ENCODE results near the gene KCNAB1.
A peak's percentile ranks its signal among the peaks of the same experiment; 100 is the strongest.

KCNAB1 gene

GRCh38 chr3:156553705-156554356, 433.5 kb downstream of the KCNAB1 start:
- H2AFZ ChIP-seq (ENCODE audit: low read depth, low read length, severe bottlenecking) = no peak overlapping the region
- H3K36me3 ChIP-seq (ENCODE audit: low read length) = peaks cover 24% of the 10 kb centered on the region
- no peaks in the 10 kb centered on the region for H3K27me3 ChIP-seq (ENCODE audit: low read length)
- H3K9me2 ChIP-seq (replicated peaks; ENCODE audit: insufficient read depth, low read length) = no peaks in the 10 kb centered on the region
- peak overlapping the region; percentile 94 for H3K4me2 ChIP-seq (ENCODE audit: low read depth, low read length, poor library complexity, severe bottlenecking)
- H3K79me2 ChIP-seq (ENCODE audit: insufficient read depth, low read length) = peaks cover 51% of the 10 kb centered on the region
- no peaks in the 10 kb centered on the region for H3F3A ChIP-seq (ENCODE audit: insufficient read depth)
- H3K4me3 ChIP-seq (ENCODE audit: insufficient read depth, low read length, poor library complexity, severe bottlenecking) = peak overlapping the region; percentile 96
- peak overlapping the region; percentile 93 for H3K9ac ChIP-seq (ENCODE audit: low read length)
- H3K9me3 ChIP-seq (ENCODE audit: insufficient read depth, low read length) = no peaks in the 10 kb centered on the region
- H3K27ac ChIP-seq (ENCODE audit: low read depth, low read length) = no peak overlapping the region
- TF ChIP-seq EZH2phosphoT487 (conservative IDR thresholded peaks at IDR 0.05; ENCODE audit: low read length) = no peak
- TF ChIP-seq CTCF (IDR thresholded peaks at IDR 0.05; ENCODE audit: insufficient read depth, low read length, poor library complexity, severe bottlenecking) = no peak
- H4K20me1 ChIP-seq (ENCODE audit: low read depth, low read length) = no peaks in the 10 kb centered on the region; the same call in 1 of the 2 replicates

GRCh38 chr3:156554515-156554841, 434.1 kb downstream of the KCNAB1 start:
- peak overlapping the region; percentile 94 for H3K4me2 ChIP-seq (ENCODE audit: low read depth, low read length, poor library complexity, severe bottlenecking)
- no peaks in the 10 kb centered on the region for H3K27me3 ChIP-seq (ENCODE audit: low read length)
- H3K79me2 ChIP-seq (ENCODE audit: insufficient read depth, low read length) = peaks cover 48% of the 10 kb centered on the region
- no peaks in the 10 kb centered on the region; the same call in 1 of the 2 replicates for H4K20me1 ChIP-seq (ENCODE audit: low read depth, low read length)
- peak overlapping the region; percentile 93 for H3K9ac ChIP-seq (ENCODE audit: low read length)
- H3K9me3 ChIP-seq (ENCODE audit: insufficient read depth, low read length) = no peaks in the 10 kb centered on the region
- TF ChIP-seq EZH2phosphoT487 (conservative IDR thresholded peaks at IDR 0.05; ENCODE audit: low read length) (no peak), CTCF (IDR thresholded peaks at IDR 0.05; ENCODE audit: insufficient read depth, low read length, poor library complexity, severe bottlenecking) (no peak)
- peak overlapping the region; percentile 96 for H3K4me3 ChIP-seq (ENCODE audit: insufficient read depth, low read length, poor library complexity, severe bottlenecking)
- H3F3A ChIP-seq (ENCODE audit: insufficient read depth) = no peaks in the 10 kb centered on the region
- H3K27ac ChIP-seq (ENCODE audit: low read depth, low read length) = peak overlapping the region; percentile 31
- peaks cover 20% of the 10 kb centered on the region for H3K36me3 ChIP-seq (ENCODE audit: low read length)
- no peaks in the 10 kb centered on the region for H3K9me2 ChIP-seq (replicated peaks; ENCODE audit: insufficient read depth, low read length)
- H2AFZ ChIP-seq (ENCODE audit: low read depth, low read length, severe bottlenecking) = peak overlapping the region; percentile 89

GRCh38 chr3:156554842-156555687, 434.7 kb downstream of the KCNAB1 start, which contains the start of gene SSR3:
Gene SSR3 (minus strand): TSS chr3:156555117. CDS start chr3:156555089, 28 bp downstream.
- H3K27ac ChIP-seq (ENCODE audit: low read depth, low read length) = peak within 1 kb of the TSS; percentile 31
- H3K79me2 ChIP-seq (ENCODE audit: insufficient read depth, low read length) = peaks cover 48% of the 10 kb centered on the region
- H3F3A ChIP-seq (ENCODE audit: insufficient read depth) = no peaks in the 10 kb centered on the region
- H3K4me3 ChIP-seq (ENCODE audit: insufficient read depth, low read length, poor library complexity, severe bottlenecking) = peak within 1 kb of the TSS; percentile 96
- peak within 1 kb of the TSS; percentile 93 for H3K9ac ChIP-seq (ENCODE audit: low read length)
- H3K9me2 ChIP-seq (replicated peaks; ENCODE audit: insufficient read depth, low read length) = no peaks in the 10 kb centered on the region
- H3K4me2 ChIP-seq (ENCODE audit: low read depth, low read length, poor library complexity, severe bottlenecking) = peak within 1 kb of the TSS; percentile 94
- peak within 1 kb of the TSS; percentile 98 for H2AFZ ChIP-seq (ENCODE audit: low read depth, low read length, severe bottlenecking)
- H3K27me3 ChIP-seq (ENCODE audit: low read length) = no peaks in the 10 kb centered on the region
- no peaks in the 10 kb centered on the region for H3K9me3 ChIP-seq (ENCODE audit: insufficient read depth, low read length)
- H4K20me1 ChIP-seq (ENCODE audit: low read depth, low read length) = no peaks in the 10 kb centered on the region; the same call in 1 of the 2 replicates
- TF ChIP-seq CTCF (IDR thresholded peaks at IDR 0.05; ENCODE audit: insufficient read depth, low read length, poor library complexity, severe bottlenecking) (no peak), EZH2phosphoT487 (conservative IDR thresholded peaks at IDR 0.05; ENCODE audit: low read length) (no peak)
- H3K36me3 ChIP-seq (ENCODE audit: low read length) = peaks cover 15% of the 10 kb centered on the region
